Mesodermal cell (in vitro differentiated cells): ENCODE results near the gene TMCO2.

ENCODE experiments used
- H3K27ac ChIP-seq: 2 replicates; pipeline ENCODE4 v1.7.0; 2013; ENCODE audit warnings: mild to moderate bottlenecking, low read depth, low read length, moderate library complexity; ENCODE audit not compliant: severe bottlenecking
- H3K36me3 ChIP-seq: 2 replicates; pipeline ENCODE4 v1.7.1; 2013; ENCODE audit warnings: mild to moderate bottlenecking, low read length, moderate library complexity; ENCODE audit not compliant: control insufficient read depth, insufficient read depth
- H3K4me1 ChIP-seq: one replicate; pipeline ENCODE4 v1.7.1; 2013; ENCODE audit warnings: mild to moderate bottlenecking, low read length; ENCODE audit not compliant: insufficient read depth, control insufficient read depth, poor library complexity, severe bottlenecking
- H3K4me3 ChIP-seq: 2 replicates; pipeline ENCODE4 v1.7.0; 2013; ENCODE audit warnings: low read length, control low read depth, mild to moderate bottlenecking; ENCODE audit not compliant: insufficient read depth, poor library complexity, severe bottlenecking; ENCODE audit errors: extremely low read depth
- H3K9me3 ChIP-seq: 2 replicates; pipeline ENCODE4 v1.7.1; 2013; ENCODE audit warnings: mild to moderate bottlenecking, low read length, moderate library complexity; ENCODE audit not compliant: control insufficient read depth
- WGBS, 2 experiments: methylation state at CpG; one replicate each; pipeline ENCODE4 v1.1.5; 2013; ENCODE audit warnings: missing lambda C conversion rate in 2 of 2; ENCODE audit not compliant: insufficient coverage in 2 of 2; 5-methylcytosine and 5-hydroxymethylcytosine counted together

Gene TMCO2

DNA sequence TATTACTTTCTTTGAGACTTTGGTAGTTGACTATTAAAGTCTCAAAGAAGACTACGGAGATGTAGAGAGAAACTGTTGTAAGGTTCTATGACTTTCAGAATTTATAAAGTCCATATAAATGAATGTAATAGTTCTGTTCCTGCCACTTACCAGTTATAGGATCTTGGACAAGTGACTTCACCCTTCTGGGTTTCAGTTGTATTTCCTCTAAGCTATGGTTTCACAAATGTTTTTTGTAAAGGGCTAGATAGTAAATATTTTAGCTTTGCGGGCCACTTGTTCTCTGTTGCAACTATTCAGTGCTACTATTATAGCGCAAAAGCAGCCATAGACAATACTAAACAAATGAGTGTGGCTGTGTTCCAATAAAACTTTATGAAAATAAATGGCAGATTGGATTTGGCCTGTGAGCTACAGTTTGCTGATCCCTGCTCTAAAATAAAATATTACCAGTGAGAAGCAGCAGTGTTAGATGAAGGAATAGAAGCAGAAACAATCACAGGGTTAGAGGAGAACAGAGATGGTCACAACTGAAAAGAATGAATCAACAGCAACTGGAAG is 25.0 kb downstream of the TMCO2 start:
- Histone ChIP-seq H3K36me3 (peaks cover 83% of the 10 kb centered on the region), H3K4me3 (no peak overlapping the region), H3K4me1 (no peaks in the 10 kb centered on the region), H3K27ac (no peak overlapping the region), H3K9me3 (no peaks in the 10 kb centered on the region)
- WGBS, 2 experiments: 93% methylated on average over 2 of the region's 3 CpGs; no CpG with 5 or more reads in 1 of the 2 experiments

DNA sequence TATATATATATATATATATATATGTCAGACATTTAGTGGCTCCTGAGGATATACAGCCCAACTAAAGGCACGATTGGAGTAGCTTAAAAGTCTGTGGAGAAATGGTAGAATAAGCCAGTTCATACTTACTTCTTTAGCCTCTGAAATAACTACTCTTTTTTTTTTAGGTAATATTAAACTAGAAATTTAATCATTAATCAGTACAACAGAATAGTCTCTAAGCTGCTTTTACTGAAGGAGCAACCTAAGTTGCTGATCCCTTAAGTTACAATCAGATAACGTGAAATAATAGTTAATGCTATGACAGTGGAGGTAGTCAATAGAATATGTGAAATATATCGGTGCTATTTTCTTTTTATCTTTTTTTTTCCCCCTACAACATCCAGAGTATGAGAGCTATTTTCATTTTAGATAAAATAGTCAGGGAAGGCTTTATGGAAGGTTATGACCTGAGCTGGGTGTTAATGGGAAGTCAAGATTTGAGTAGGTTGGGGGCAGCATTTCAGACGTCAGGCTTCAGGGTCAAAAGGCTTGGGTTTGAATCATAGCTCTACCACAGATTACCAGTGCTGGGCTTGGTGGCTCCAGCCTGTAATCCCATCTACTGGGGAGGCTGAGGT is 25.9 kb downstream of the TMCO2 start:
- Histone ChIP-seq H3K4me1 (no peaks in the 10 kb centered on the region), H3K36me3 (peaks cover 83% of the 10 kb centered on the region), H3K4me3 (no peak overlapping the region), H3K9me3 (no peaks in the 10 kb centered on the region), H3K27ac (no peak overlapping the region)
- 83% methylated on average over 1 of the region's 4 CpGs; no CpG with 5 or more reads in 1 of the 2 experiments for WGBS, 2 experiments

DNA sequence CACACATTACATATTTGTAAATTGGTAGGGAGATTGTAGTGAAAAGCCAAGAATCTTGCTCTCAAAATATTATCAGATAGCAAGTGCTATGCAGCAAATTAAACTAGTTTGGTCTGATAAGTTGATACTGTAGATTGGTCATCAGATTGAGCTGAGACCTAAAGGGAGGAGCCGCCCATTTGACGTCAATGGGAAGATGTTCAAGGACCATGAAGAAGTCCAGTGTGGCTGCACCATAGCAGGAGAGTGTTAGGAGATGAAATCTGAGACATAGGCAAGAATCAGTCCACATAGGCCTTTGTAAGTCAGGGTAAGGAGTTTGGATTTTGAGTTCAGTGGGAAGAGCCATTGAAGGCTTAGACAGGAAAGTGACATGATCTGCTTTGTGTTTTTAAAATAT is 26.6 kb downstream of the TMCO2 start:
- Histone ChIP-seq H3K4me3 (no peak overlapping the region), H3K4me1 (no peaks in the 10 kb centered on the region), H3K9me3 (no peaks in the 10 kb centered on the region), H3K27ac (no peak overlapping the region), H3K36me3 (peaks cover 80% of the 10 kb centered on the region)
- 100% methylated on average over 2 of the region's 2 CpGs for WGBS, 2 experiments

DNA sequence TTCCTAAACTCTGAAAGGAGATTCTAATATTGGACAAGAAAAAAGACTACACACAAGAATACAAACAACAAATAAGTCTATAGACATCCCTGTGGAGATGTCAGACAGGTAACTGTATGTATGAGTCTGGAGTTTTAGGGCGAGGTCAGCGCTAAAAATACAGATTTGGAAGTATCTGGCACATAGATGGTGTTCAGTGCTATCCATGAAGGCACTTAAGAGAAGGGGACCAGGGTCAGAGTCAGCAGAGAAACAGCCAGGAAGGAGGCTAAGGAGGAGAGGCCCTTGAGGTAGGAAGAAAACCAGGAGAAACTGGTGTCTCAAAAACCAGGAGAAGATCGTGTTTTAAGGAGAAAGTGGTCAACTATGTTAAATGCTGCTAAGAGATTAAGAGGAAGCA is 28.4 kb downstream of the TMCO2 start:
- peaks cover 75% of the 10 kb centered on the region for H3K36me3 ChIP-seq
- H3K4me3 ChIP-seq: no peak overlapping the region
- WGBS, 2 experiments: 98 to 100% methylated on average over 3 of the region's 3 CpGs
- no peak overlapping the region for H3K27ac ChIP-seq
- H3K4me1 ChIP-seq: no peaks in the 10 kb centered on the region
- no peaks in the 10 kb centered on the region for H3K9me3 ChIP-seq

DNA sequence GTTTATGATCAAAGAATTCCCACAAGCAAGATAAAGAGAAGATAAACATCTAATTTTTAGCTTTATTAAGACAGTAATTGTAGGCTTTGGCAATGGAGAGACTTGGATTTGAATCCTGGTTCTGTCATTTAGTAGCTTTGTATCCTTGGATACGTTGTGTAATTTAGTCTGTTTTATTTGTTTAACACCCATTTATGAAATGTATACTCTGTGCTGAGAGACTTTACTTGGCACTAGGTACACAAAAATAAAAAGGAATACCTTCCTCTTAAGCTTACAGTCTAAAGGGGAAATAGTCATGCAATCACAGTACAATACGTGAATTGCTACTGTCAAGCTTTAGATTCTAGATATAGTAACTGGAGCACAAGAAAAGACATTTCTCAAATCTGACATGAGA is 34.1 kb downstream of the TMCO2 start:
- Histone ChIP-seq H3K4me1 (no peaks in the 10 kb centered on the region), H3K4me3 (no peak overlapping the region), H3K36me3 (peaks cover 76% of the 10 kb centered on the region), H3K27ac (no peak overlapping the region), H3K9me3 (no peaks in the 10 kb centered on the region)
- WGBS, 2 experiments: 100% methylated on average over 1 of the region's 2 CpGs

DNA sequence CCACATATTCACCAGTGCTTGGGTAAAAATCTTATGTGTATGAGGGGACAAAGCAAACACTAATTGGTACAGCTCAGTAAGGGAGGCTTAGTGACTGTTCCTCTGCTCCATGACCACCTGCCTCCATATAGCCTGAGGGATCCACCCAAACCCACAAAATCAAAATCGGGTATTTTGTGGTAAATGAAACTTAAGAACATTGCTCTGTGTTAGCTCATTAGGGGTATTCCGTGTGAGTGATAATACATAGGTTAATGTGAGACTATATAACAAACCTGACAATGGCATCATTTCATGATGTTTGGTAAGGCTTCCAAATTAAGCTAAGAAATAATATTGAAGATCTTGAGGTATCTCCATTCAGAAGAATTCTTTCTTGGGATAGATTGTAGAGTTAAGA is 43.6 kb downstream of the TMCO2 start:
- H3K4me1 ChIP-seq: no peaks in the 10 kb centered on the region
- no CpG with 5 or more reads among the region's 2 CpGs for WGBS, 2 experiments
- H3K36me3 ChIP-seq: peaks cover 72% of the 10 kb centered on the region
- no peak overlapping the region for H3K4me3 ChIP-seq
- no peak overlapping the region for H3K27ac ChIP-seq
- H3K9me3 ChIP-seq: no peaks in the 10 kb centered on the region

DNA sequence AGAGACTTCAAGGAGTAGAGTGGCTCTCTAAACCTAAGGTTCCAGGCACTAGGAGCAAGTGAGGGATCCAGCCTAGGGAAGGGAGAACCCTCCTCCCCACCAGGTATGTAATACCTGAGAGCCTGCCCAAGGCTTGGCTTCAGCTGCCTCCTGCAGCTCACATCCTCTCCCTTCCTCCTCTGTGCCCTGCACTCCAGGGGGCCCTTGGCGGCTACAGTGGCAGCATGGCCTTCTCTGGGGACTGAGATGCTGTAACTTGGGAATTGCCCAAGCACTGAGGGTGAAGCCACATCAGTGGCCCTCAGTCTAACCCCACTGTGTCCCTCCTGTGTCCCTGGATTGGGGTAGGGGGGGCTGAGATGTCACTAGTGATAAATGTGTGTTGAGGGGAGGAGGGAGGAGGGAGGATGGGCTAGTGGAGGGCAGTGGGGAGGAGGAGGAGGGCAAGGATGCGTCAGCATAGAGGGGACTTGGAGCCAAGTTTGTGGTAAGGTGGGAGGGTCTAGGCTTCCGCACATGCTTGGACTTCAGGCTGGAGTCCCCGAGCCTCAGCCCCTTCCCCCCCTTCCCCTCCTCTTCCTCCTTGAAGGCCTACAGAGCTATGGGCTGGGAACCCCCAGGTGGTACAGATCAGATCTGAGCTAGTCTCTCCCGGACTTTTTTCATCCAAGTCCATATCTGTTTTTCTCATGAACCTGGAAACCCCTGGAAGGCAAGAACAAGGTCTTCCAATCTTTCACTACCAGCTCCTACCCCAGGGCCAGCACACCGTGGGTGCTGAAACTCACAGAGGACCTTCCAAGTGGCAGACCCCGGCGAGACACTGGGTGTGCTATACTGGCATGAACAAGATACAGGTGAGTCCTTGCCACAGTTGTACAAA is 51.9 kb downstream of the TMCO2 start:
- Histone ChIP-seq H3K4me1 (no peaks in the 10 kb centered on the region), H3K9me3 (no peaks in the 10 kb centered on the region)
- 75 to 88% methylated on average over 4 of the region's 8 CpGs for WGBS, 2 experiments

DNA sequence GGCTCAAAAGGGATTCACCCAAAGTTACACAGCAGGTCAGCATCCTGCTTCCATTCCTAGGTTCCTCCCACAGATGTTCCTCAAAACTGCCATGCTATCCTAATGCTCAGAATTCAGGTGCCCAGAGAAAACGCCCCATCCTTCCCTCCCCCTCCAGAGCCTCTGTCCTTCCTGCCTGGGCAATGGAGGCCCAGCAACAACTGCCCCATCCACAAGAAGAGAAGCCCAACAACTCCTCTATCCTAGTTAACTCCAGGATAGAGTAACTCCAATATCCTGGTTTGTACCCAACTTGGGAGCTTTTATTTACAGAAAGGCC is 52.5 kb downstream of the TMCO2 start:
- Histone ChIP-seq H3K36me3 (peaks cover 6% of the 10 kb centered on the region), H3K27ac (no peak overlapping the region), H3K4me1 (no peaks in the 10 kb centered on the region), H3K4me3 (no peak overlapping the region), H3K9me3 (no peaks in the 10 kb centered on the region)
- 80% methylated on average over 1 of the region's 1 CpG; no CpG with 5 or more reads in 1 of the 2 experiments for WGBS, 2 experiments

More for the DNA sequence above, 51.9 kb downstream of the TMCO2 start:
- Histone ChIP-seq H3K27ac (no peak overlapping the region), H3K36me3 (peaks cover 10% of the 10 kb centered on the region), H3K4me3 (no peak overlapping the region)

DNA sequence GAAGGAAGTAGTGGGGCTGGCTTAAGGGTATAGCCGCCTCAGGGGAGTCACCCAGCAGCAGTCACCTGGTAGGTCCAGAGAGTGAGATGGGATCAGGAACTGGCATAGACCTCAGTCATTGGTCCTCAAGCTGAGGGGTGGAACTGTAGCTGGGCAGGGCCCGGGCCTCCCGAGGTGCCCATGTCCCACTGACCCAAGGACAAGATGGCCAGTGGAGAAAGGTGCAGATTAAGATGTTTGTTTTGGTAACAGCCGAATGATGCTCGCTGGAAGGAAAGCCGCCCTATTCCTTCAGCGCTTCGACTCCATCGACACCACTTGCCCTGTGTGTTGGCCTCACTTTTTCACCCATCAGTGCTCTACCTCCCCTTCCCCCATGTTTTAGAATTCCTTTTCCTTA is 52.9 kb downstream of the TMCO2 start:
- 92 to 94% methylated on average over 8 to 9 of the region's 9 CpGs for WGBS, 2 experiments
- H3K27ac ChIP-seq: no peak overlapping the region
- H3K9me3 ChIP-seq: no peaks in the 10 kb centered on the region
- H3K4me1 ChIP-seq: no peaks in the 10 kb centered on the region
- H3K36me3 ChIP-seq: peaks cover 6% of the 10 kb centered on the region
- no peak overlapping the region for H3K4me3 ChIP-seq

DNA sequence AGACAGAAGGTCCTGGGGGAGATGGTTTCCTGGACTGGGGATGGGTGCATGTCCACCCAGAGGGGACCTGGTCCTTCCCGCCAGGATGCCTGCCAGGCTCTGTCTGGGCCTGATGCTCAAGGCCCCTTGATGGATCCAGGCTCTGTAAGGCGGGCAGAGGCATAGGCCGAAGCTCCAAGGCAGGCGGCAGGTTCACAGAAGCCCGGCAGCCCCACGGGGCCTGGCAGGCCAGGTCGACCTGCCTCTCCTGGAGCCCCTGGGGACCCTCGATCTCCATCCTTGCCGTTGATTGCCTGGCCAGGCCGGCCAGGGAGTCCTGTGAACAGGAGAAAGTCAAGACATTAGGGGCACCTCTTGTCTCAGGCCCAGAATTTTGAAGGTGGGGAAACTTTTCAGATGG is 53.3 kb downstream of the TMCO2 start:
- Histone ChIP-seq H3K27ac (no peak overlapping the region), H3K36me3 (peaks cover 6% of the 10 kb centered on the region), H3K4me3 (no peak overlapping the region), H3K9me3 (no peaks in the 10 kb centered on the region), H3K4me1 (no peaks in the 10 kb centered on the region)
- WGBS, 2 experiments: 91 to 93% methylated on average over 9 to 10 of the region's 10 CpGs
